CD4-positive, alpha-beta memory T cell (primary cell): ENCODE data around the gene GUCY1B1. TPM values are rescaled to one million over a fixed set of nuclear protein-coding genes. Genes with fewer than 3 reads are reported as not detected.

ENCODE experiments used
- CTCF ChIA-PET: fragments of 350-600 bp; sonication (Branson Sonifier 250); formaldehyde crosslinking; loops from one replicate; lab custom pipeline; 2021; ENCODE audit warnings: inconsistent platforms; ENCODE audit not compliant: partially characterized antibody; lab: Charles Lee
- POLR2A ChIA-PET: fragments of 350-600 bp; sonication (Branson Sonifier 250); formaldehyde crosslinking; loops from one replicate; lab custom pipeline; 2021; ENCODE audit not compliant: partially characterized antibody; lab: Charles Lee
- DNase-seq, 5 donors: peaks; one replicate each; pipeline versions ENCODE4 v3.0.0 to v3.0.0-alpha.2; 2020 to 2022; ENCODE audit warnings: mixed read lengths in 1 of 5
- H3K27ac ChIP-seq: one replicate; pipeline ENCODE4 v1.7.0; 2013; ENCODE audit warnings: low read depth, low read length
- H3K27me3 ChIP-seq: 2 replicates; pipeline ENCODE4 v1.7.0; 2013; ENCODE audit warnings: mild to moderate bottlenecking, low read length, moderate library complexity; ENCODE audit not compliant: insufficient read depth
- H3K36me3 ChIP-seq: 2 replicates; pipeline ENCODE4 v1.7.0; 2013; ENCODE audit warnings: mild to moderate bottlenecking, low read length, moderate library complexity; ENCODE audit not compliant: insufficient read depth
- H3K4me1 ChIP-seq: 2 replicates; pipeline ENCODE4 v1.7.0; 2013; ENCODE audit warnings: mild to moderate bottlenecking, low read length, moderate library complexity; ENCODE audit not compliant: insufficient read depth
- H3K4me3 ChIP-seq, 2 donors: one replicate each; pipeline ENCODE4 v1.7.0; 2013; ENCODE audit warnings: low read length in 2 of 2, mild to moderate bottlenecking in 1 of 2
- H3K9me3 ChIP-seq, 2 donors: one replicate each; pipeline ENCODE4 v1.7.0; 2013; ENCODE audit warnings: low read length in 2 of 2, control low read depth in 1 of 2; ENCODE audit not compliant: control insufficient read depth in 1 of 2
- H3K27ac Mint-ChIP-seq, 7 donors: one replicate each; pipeline ENCODE4 v1.8.0; 2020 to 2021; ENCODE audit warnings: mixed read lengths in 7 of 7, mild to moderate bottlenecking in 6 of 7, inconsistent platforms in 3 of 7, moderate library complexity in 3 of 7
- H3K27me3 Mint-ChIP-seq, 2 donors: one replicate each; pipeline ENCODE4 v1.8.0; 2020 to 2021; ENCODE audit warnings: mixed read lengths in 2 of 2
- H3K36me3 Mint-ChIP-seq, 2 donors: one replicate each; pipeline ENCODE4 v1.8.0; 2020 to 2021; ENCODE audit warnings: mixed read lengths in 2 of 2, inconsistent platforms in 1 of 2, mild to moderate bottlenecking in 1 of 2
- H3K4me1 Mint-ChIP-seq, 4 donors: one replicate each; pipeline ENCODE4 v1.8.0; 2020 to 2021; ENCODE audit warnings: mixed read lengths in 4 of 4, mild to moderate bottlenecking in 1 of 4
- H3K4me3 Mint-ChIP-seq, 8 donors: one replicate each; pipeline ENCODE4 v1.8.0; 2020 to 2021; ENCODE audit warnings: mixed read lengths in 8 of 8, mild to moderate bottlenecking in 7 of 8, moderate library complexity in 6 of 8, inconsistent platforms in 3 of 8
- H3K9me3 Mint-ChIP-seq, 8 donors: one replicate each; pipeline ENCODE4 v1.8.0; 2020 to 2021; ENCODE audit warnings: mixed read lengths in 8 of 8, mild to moderate bottlenecking in 5 of 8, inconsistent platforms in 3 of 8, moderate library complexity in 1 of 8
- intact Hi-C: fragments of 100-400 bp; cut with micrococcal nuclease; formaldehyde crosslinking; loops from one replicate; pipeline ENCODE4 v1.15.1; 2023
- polyA plus RNA-seq, 2 donors: library from polyadenylated mRNA; unstranded; fragments of 300-500 nt; fragmentation: Illumina TruSeq; gene quantifications; one replicate each; pipeline ENCODE4 v1.2.3, GENCODE V29; 2021
- total RNA-seq, 2 experiments: library from RNA; stranded (reverse); gene quantifications; one replicate each; pipeline ENCODE4 v1.2.3, GENCODE V29; 2021

The GUCY1B1 gene
- total and polyA plus RNA-seq, 4 experiments from 2014 or later, result not detected

DNA sequence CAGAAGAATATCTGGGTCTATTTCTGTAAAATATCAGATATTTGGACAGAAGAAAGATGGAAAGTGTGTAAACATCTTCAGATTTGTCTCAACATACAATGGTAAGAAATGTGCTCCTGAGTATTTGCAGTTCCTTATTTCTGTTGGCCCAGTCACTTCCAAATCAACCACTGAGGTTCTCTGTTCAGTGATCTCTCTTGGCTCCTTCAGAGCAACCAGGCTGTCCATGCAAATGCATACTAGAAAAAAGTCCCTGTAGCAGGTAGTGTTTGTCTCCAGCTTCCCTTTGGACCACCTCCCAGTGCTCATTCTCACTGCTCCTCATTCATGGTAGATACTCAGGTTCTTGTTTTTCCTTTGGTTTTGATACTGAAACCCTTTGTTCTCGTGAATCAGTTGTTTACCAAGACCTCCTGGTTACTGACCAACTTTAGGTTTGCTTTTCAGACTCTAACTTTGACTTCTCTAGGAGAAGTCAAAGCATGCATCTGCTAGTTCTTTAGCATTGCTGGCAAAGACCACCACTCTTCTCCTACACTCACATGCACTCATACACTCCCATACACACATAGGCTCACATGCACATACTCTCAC lies 78.5 kb downstream of the GUCY1B1 start:
- peaks cover 1 to 8% of the 10 kb centered on the region in 2 donors for H3K27me3 Mint-ChIP-seq
- Histone ChIP-seq H3K9me3 (no peaks in the 10 kb centered on the region), H3K36me3 (no peaks in the 10 kb centered on the region), H3K27ac (no peak overlapping the region), H3K27me3 (no peaks in the 10 kb centered on the region), H3K4me3 (no peak overlapping the region), H3K4me1 (no peaks in the 10 kb centered on the region)
- H3K9me3 Mint-ChIP-seq, result peaks cover 0 to 1% (median 0%) of the 10 kb centered on the region in 8 donors
- ChIA-PET POLR2A (no interaction called here), CTCF (no interaction called here)
- no peak overlapping the region for H3K27ac Mint-ChIP-seq
- H3K4me1 Mint-ChIP-seq, result peaks cover 0 to 2% (median 0%) of the 10 kb centered on the region in 4 donors
- H3K36me3 Mint-ChIP-seq, result no peaks in the 10 kb centered on the region
- DNase-seq, result no peak
- intact Hi-C loops, result no loop called here
- no peak overlapping the region for H3K4me3 Mint-ChIP-seq

DNA sequence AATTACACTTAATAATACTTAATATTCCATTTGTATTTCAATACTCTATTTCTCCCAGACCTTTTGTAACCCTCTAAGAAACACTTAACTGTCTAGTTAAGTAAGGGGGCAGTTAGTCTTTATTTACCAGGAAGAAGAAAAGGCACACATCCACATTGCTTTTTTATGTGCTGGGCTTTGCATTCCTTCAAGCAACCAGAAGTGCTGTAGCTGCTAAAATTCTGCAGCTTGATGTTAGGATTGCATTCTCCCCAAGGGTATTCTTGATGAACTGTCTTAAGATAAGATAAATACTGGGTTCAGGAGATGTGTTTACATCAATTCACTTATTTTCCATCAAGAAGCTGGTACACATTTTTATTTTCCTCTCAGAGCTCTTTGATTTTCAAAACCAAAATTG lies 83.3 kb downstream of the GUCY1B1 start:
- DNase-seq, result no peak
- Mint-ChIP-seq H3K4me3 (no peak overlapping the region), H3K27ac (no peak overlapping the region), H3K9me3 (peaks cover 0 to 3% (median 0%) of the 10 kb centered on the region in 8 donors), H3K27me3 (peaks cover 1 to 8% of the 10 kb centered on the region in 2 donors), H3K4me1 (no peaks in the 10 kb centered on the region), H3K36me3 (no peaks in the 10 kb centered on the region)
- ChIA-PET POLR2A (no interaction called here), CTCF (no interaction called here)
- H3K4me1 ChIP-seq, result no peaks in the 10 kb centered on the region
- H3K27me3 ChIP-seq, result no peaks in the 10 kb centered on the region
- no peak overlapping the region for H3K4me3 ChIP-seq
- intact Hi-C loops, result no loop called here
- H3K27ac ChIP-seq, result no peak overlapping the region
- H3K9me3 ChIP-seq, result no peaks in the 10 kb centered on the region
- H3K36me3 ChIP-seq, result no peaks in the 10 kb centered on the region

DNA sequence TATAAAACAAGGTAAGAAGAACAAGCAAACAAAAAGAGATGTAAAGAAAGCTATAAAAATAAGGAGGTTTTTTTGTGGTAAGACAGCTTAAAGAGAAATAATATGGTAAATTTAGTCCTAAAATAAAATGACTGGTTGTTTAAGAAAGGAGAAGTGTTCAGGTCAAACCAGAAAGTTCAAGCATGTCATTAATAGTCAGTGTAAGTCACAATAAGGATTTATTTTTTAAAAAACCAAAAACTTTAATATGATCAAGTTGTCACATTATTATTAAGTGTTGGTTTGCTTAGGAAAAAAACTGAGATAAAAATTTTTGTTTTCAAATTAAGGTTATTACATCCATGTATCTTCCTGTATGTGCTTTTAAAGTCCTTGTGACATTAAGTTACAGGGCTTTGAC lies 88.1 kb downstream of the GUCY1B1 start:
- Histone ChIP-seq H3K36me3 (no peaks in the 10 kb centered on the region), H3K9me3 (no peaks in the 10 kb centered on the region), H3K4me3 (no peak overlapping the region), H3K4me1 (no peaks in the 10 kb centered on the region), H3K27ac (no peak overlapping the region), H3K27me3 (no peaks in the 10 kb centered on the region)
- ChIA-PET POLR2A (no interaction called here), CTCF (no interaction called here)
- H3K4me3 Mint-ChIP-seq, result no peak overlapping the region
- intact Hi-C loops, result no loop called here
- no peaks in the 10 kb centered on the region for H3K4me1 Mint-ChIP-seq
- H3K27me3 Mint-ChIP-seq, result peaks cover 0 to 2% of the 10 kb centered on the region in 2 donors
- no peaks in the 10 kb centered on the region for H3K36me3 Mint-ChIP-seq
- DNase-seq, result no peak
- peaks cover 0 to 4% (median under 1%) of the 10 kb centered on the region in 8 donors for H3K9me3 Mint-ChIP-seq
- H3K27ac Mint-ChIP-seq, result no peak overlapping the region

DNA sequence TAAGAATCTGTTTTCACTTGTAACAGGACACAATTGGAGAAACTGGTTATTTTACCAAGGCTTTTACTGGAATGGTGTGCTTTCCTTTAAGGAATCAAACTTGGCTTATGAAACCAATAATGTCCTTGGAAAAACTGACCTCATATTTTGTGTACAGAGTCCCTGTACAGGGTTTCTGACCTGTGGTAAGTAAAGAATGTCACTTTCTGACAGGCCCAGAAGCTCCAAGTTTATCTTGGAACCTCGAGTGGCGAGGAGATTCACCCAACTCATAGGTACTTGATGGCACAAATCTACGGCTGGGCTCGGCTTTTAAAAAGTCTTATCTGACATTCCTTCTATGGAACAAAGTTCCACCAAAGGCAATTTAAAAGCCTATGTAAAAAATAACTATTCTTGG lies 90.2 kb downstream of the GUCY1B1 start:
- ChIA-PET CTCF (no interaction called here), POLR2A (no interaction called here)
- no peak overlapping the region for H3K27ac ChIP-seq
- H3K27me3 ChIP-seq, result no peaks in the 10 kb centered on the region
- intact Hi-C loops, result no loop called here
- no peak overlapping the region for H3K27ac Mint-ChIP-seq
- H3K36me3 Mint-ChIP-seq, result no peaks in the 10 kb centered on the region
- no peaks in the 10 kb centered on the region for H3K4me1 Mint-ChIP-seq
- H3K9me3 Mint-ChIP-seq, result peaks cover 0 to 4% (median under 1%) of the 10 kb centered on the region in 8 donors
- H3K27me3 Mint-ChIP-seq, result no peaks in the 10 kb centered on the region
- no peaks in the 10 kb centered on the region for H3K9me3 ChIP-seq
- H3K4me3 Mint-ChIP-seq, result no peak overlapping the region
- H3K36me3 ChIP-seq, result no peaks in the 10 kb centered on the region
- no peaks in the 10 kb centered on the region for H3K4me1 ChIP-seq
- DNase-seq, result no peak
- no peak overlapping the region for H3K4me3 ChIP-seq

GRCh38 chr4:155853189-155853588 lies 94.4 kb downstream of the GUCY1B1 start:
- POLR2A ChIA-PET, result no interaction called here
- Mint-ChIP-seq H3K36me3 (no peaks in the 10 kb centered on the region), H3K27me3 (no peaks in the 10 kb centered on the region), H3K4me3 (no peak overlapping the region), H3K4me1 (no peaks in the 10 kb centered on the region), H3K27ac (no peak overlapping the region), H3K9me3 (peaks cover 0 to 4% (median 0%) of the 10 kb centered on the region in 8 donors)
- Histone ChIP-seq H3K4me3 (no peak overlapping the region), H3K36me3 (no peaks in the 10 kb centered on the region), H3K4me1 (no peaks in the 10 kb centered on the region), H3K27me3 (no peaks in the 10 kb centered on the region), H3K27ac (no peak overlapping the region), H3K9me3 (no peaks in the 10 kb centered on the region)
- CTCF ChIA-PET, result no interaction called here
- intact Hi-C loops, result no loop called here
- DNase-seq, result no peak

DNA sequence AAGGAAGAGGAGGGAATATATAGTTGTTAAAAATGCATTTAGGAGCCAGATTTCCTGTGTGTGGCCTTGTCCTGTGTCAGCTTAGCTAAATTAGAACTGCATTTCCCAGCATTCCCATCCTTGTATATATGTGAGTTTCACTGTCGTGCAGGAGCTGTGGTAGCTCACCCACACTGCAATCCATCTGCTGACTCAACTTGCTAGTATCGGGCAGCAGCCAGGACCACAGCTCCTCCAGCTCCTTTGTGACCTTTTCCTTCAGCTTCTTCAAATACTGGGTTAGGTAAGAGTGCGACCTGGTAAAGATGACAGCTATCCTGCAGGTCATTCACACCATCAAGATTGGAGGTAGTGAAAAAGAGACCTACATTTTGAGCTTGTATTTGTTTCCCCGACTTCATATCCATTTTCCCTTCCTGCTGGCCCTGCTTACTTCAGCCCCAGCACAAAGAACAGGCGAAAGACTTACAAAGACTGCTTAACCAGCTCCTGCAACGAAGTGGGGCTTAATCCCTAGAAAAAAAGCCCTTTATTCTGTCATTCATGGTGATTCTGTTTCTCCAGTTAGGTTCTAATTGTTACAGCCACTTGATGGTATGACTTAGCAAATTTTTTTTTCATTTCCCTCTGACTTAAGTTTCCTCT lies 95.9 kb downstream of the GUCY1B1 start:
- Mint-ChIP-seq H3K4me3 (no peak overlapping the region), H3K9me3 (peaks cover 0 to 4% (median 0%) of the 10 kb centered on the region in 8 donors)

DNA sequence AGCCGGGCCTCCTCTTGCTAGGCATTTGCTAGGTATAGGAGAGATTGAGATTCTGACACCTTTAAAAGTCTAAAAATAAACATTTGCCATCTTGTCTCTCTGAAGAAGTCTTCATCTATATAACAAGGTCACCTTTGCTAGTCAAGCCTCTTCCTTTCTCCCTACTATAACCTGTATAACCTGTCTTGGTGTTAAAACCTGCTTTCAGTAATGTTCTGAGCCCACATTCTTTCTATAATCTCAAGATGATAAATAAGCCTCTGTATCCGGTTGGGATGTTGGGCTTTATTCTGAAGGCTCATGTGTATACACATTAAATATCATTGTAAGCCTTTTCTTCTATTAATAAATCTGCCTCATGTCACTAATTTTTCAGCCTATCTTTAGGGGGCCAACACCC lies 97.1 kb downstream of the GUCY1B1 start:
- Histone ChIP-seq H3K9me3 (no peaks in the 10 kb centered on the region), H3K4me3 (no peak overlapping the region), H3K4me1 (no peaks in the 10 kb centered on the region), H3K36me3 (no peaks in the 10 kb centered on the region), H3K27me3 (no peaks in the 10 kb centered on the region), H3K27ac (no peak overlapping the region)
- Mint-ChIP-seq H3K9me3 (no peaks in the 10 kb centered on the region), H3K4me1 (no peaks in the 10 kb centered on the region), H3K36me3 (no peaks in the 10 kb centered on the region), H3K27ac (no peak overlapping the region), H3K4me3 (no peak overlapping the region), H3K27me3 (no peaks in the 10 kb centered on the region)
- intact Hi-C loops, result no loop called here
- ChIA-PET POLR2A (no interaction called here), CTCF (no interaction called here)
- DNase-seq, result no peak

More for the DNA sequence above, 95.9 kb downstream of the GUCY1B1 start:
- ChIA-PET CTCF (no interaction called here), POLR2A (no interaction called here)
- DNase-seq, result no peak
- no peaks in the 10 kb centered on the region for H3K27me3 ChIP-seq
- intact Hi-C loops, result no loop called here
- H3K27ac ChIP-seq, result no peak overlapping the region
- H3K27me3 Mint-ChIP-seq, result no peaks in the 10 kb centered on the region
- no peak overlapping the region for H3K4me3 ChIP-seq
- no peak overlapping the region for H3K27ac Mint-ChIP-seq
- no peaks in the 10 kb centered on the region for H3K4me1 ChIP-seq
- H3K36me3 Mint-ChIP-seq, result no peaks in the 10 kb centered on the region
- no peaks in the 10 kb centered on the region for H3K9me3 ChIP-seq
- no peaks in the 10 kb centered on the region for H3K36me3 ChIP-seq
- H3K4me1 Mint-ChIP-seq, result no peaks in the 10 kb centered on the region
